ENCODE measurements around the gene ITGB4. TPM values are rescaled to one million over a fixed set of nuclear protein-coding genes. Genes with fewer than 3 reads are reported as not detected.
A peak's percentile ranks its signal among the peaks of the same experiment; 100 is the strongest.

The ITGB4 gene
- total and polyA plus RNA-seq, 2 of the 13 experiments (the other 11 are each of a cell fraction or from before 2014, with no cell fraction given): 6.9 to 14.5 TPM

DNA sequence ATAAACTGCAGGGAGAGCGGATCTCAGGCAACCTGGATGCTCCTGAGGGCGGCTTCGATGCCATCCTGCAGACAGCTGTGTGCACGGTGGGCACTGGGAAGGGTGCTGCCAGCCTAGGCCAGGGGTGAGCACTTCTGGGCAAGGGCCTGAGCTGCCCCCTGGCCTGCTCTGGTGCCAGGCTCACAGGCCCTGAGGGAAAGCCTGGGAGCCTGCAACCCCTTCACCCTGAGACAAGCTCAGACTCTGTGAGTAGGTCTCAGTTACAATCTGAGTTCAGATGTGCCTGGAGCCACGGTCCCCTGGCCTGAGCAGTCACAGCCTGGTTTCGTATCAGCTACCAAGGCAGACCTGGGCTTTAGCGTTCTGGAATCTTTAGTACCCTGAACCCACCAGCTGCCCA lies 8.1 kb downstream of the ITGB4 start:
- H3K27me3 ChIP-seq (ENCODE audit: control insufficient read depth in 1 of 2, insufficient read depth in 2 of 2, low read length in 2 of 2): peaks cover 0 to 1% of the 10 kb centered on the region in 2 experiments; a peak in 3 of 5 replicates
- TF ChIP-seq ZNF441 (CRISPR knock-in tag; IDR thresholded peaks at IDR 0.05; ENCODE audit: borderline replicate concordance) (no peak), SCMH1 (CRISPR knock-in tag; IDR thresholded peaks at IDR 0.05; ENCODE audit: borderline replicate concordance) (no peak), HHEX (CRISPR knock-in tag; IDR thresholded peaks at IDR 0.05) (no peak), LBX2 (CRISPR knock-in tag; IDR thresholded peaks at IDR 0.05; ENCODE audit: borderline replicate concordance) (no peak), ZNF761 (CRISPR knock-in tag; conservative IDR thresholded peaks at IDR 0.05) (no peak), NR2F1 (CRISPR knock-in tag; IDR thresholded peaks at IDR 0.05) (no peak), RNF219 (CRISPR knock-in tag; IDR thresholded peaks at IDR 0.05) (no peak), GLMP (CRISPR knock-in tag; IDR thresholded peaks at IDR 0.05; ENCODE audit: borderline replicate concordance) (no peak), NFKB2 (CRISPR knock-in tag; IDR thresholded peaks at IDR 0.05; ENCODE audit: borderline replicate concordance) (no peak), ZNF614 (CRISPR knock-in tag; IDR thresholded peaks at IDR 0.05; ENCODE audit: borderline replicate concordance) (no peak), IKZF1 (IDR thresholded peaks at IDR 0.05) (no peak), PHF8 (CRISPR knock-in tag; IDR thresholded peaks at IDR 0.05) (no peak), ZNF124 (CRISPR knock-in tag; IDR thresholded peaks at IDR 0.05) (no peak), PHF20 (CRISPR knock-in tag; IDR thresholded peaks at IDR 0.05) (no peak), E2F1 (CRISPR knock-in tag; IDR thresholded peaks at IDR 0.05) (no peak), BRCA1 (CRISPR knock-in tag; IDR thresholded peaks at IDR 0.05) (no peak), SP4 (CRISPR knock-in tag; IDR thresholded peaks at IDR 0.05) (no peak), KDM5B (CRISPR knock-in tag; IDR thresholded peaks at IDR 0.05; ENCODE audit: borderline replicate concordance) (no peak)
- TF ChIP-seq, protein P1, sequence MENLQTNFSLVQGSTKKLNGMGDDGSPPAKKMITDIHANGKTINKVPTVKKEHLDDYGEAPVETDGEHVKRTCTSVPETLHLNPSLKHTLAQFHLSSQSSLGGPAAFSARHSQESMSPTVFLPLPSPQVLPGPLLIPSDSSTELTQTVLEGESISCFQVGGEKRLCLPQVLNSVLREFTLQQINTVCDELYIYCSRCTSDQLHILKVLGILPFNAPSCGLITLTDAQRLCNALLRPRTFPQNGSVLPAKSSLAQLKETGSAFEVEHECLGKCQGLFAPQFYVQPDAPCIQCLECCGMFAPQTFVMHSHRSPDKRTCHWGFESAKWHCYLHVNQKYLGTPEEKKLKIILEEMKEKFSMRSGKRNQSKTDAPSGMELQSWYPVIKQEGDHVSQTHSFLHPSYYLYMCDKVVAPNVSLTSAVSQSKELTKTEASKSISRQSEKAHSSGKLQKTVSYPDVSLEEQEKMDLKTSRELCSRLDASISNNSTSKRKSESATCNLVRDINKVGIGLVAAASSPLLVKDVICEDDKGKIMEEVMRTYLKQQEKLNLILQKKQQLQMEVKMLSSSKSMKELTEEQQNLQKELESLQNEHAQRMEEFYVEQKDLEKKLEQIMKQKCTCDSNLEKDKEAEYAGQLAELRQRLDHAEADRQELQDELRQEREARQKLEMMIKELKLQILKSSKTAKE (CRISPR knock-in tag; IDR thresholded peaks at IDR 0.05; ENCODE audit: borderline replicate concordance): no peak
- H3K79me2 ChIP-seq (ENCODE audit: insufficient read depth, low read length): no peaks in the 10 kb centered on the region
- no peak overlapping the region for H2AFZ ChIP-seq (ENCODE audit: low read length)
- H3K9ac ChIP-seq (ENCODE audit: insufficient read depth, low read depth, low read length): no peak overlapping the region
- H3K27ac ChIP-seq (ENCODE audit: extremely low read length, insufficient read depth, low read length): no peak overlapping the region
- FAIRE-seq (no peak), ATAC-seq (peak; percentile 11; the same call in 2 of the 3 replicates), DNase-seq (ENCODE audit: low spot score) (no peak)
- H3K9me3 ChIP-seq (ENCODE audit: low read length): no peaks in the 10 kb centered on the region
- no peak overlapping the region for H3K4me3 ChIP-seq (replicated peaks in 1 of 3; ENCODE audit: insufficient read depth in 1 of 3, low read depth in 2 of 3, low read length in 3 of 3)
- 65% methylated on average over 3 of the region's 7 CpGs for WGBS (ENCODE audit: low lambda C conversion rate)
- ChIA-PET POLR2A (interaction anchor here (1.3 kb wide), 1 partner anchor 8 kb away, joined by 6 read pairs; the partner anchor contains the start of gene ITGB4), CTCF (ENCODE audit: low intra/inter-chr PET ratio, low total read pairs) (no interaction called here)
- no peaks in the 10 kb centered on the region for H4K20me1 ChIP-seq (ENCODE audit: insufficient read depth, low read length)
- H3K36me3 ChIP-seq (replicated peaks in 1 of 2; ENCODE audit: control insufficient read depth in 1 of 2, insufficient read depth in 2 of 2, low read length in 2 of 2): no peaks in the 10 kb centered on the region
- BruUV-seq (replicated peaks): no TSS peak
- intact Hi-C loops (cut with micrococcal nuclease; ENCODE audit: unreplicated experiment) (no loop called here), in situ Hi-C loops (cut with HindIII; ENCODE audit: extremely low pct_ligation_motif_present, low pct_unique_long_range_greater_than_20kb) (no loop called here)
- H3K4me2 ChIP-seq (ENCODE audit: low read depth, low read length): no peak overlapping the region
- peaks cover 18% of the 10 kb centered on the region for H3K4me1 ChIP-seq (ENCODE audit: insufficient read depth, low read length)
